Measurements from ENCODE around the gene KDM2A. TPM values are rescaled to one million over a fixed set of nuclear protein-coding genes. Genes with fewer than 3 reads are reported as not detected.

Gene KDM2A
- polyA plus RNA-seq, 1 experiment = 52.2 TPM

GRCh38 chr11:67211656-67212436, 92.8 kb downstream of the KDM2A start:
- no peak overlapping the region for H3K4me3 ChIP-seq (ENCODE audit: low read depth, low read length)
- no peaks in the 10 kb centered on the region for H3K27me3 ChIP-seq (ENCODE audit: control insufficient read depth, insufficient read depth, low read length)
- H3K9me3 ChIP-seq (ENCODE audit: control insufficient read depth, insufficient read depth, low read length) = no peaks in the 10 kb centered on the region
- no peak for TF ChIP-seq CTCF (IDR thresholded peaks at IDR 0.05; ENCODE audit: low read depth, low read length)
- H3K27ac ChIP-seq (ENCODE audit: low read depth, low read length) = no peak overlapping the region
- no peak for DNase-seq (ENCODE audit: low read depth, low spot score)
- ChIA-PET CTCF (no interaction called here), POLR2A (no interaction called here)

- Histone ChIP-seq H3K4me3 (ENCODE audit: low read depth, low read length) (no peak overlapping the region), H3K27me3 (ENCODE audit: control insufficient read depth, insufficient read depth, low read length) (no peaks in the 10 kb centered on the region), H3K27ac (ENCODE audit: low read depth, low read length) (no peak overlapping the region), H3K9me3 (ENCODE audit: control insufficient read depth, insufficient read depth, low read length) (no peaks in the 10 kb centered on the region)
- POLR2A ChIA-PET = no interaction called here
- CTCF ChIA-PET = interaction anchor here (1.0 to 1.7 kb wide), 2 partner anchors 94 to 132 kb away, joined by 3 to 5 read pairs; partner anchors contain the start of gene KDM2A
- no peak for DNase-seq (ENCODE audit: low read depth, low spot score)
- no peak for TF ChIP-seq CTCF (IDR thresholded peaks at IDR 0.05; ENCODE audit: low read depth, low read length)
Observed at GRCh38 chr11:67213178-67213621, 94.1 kb downstream of the KDM2A start.

- TF ChIP-seq CTCF (IDR thresholded peaks at IDR 0.05; ENCODE audit: low read depth, low read length) = no peak
- no peak overlapping the region for H3K4me3 ChIP-seq (ENCODE audit: low read depth, low read length)
- no peaks in the 10 kb centered on the region for H3K9me3 ChIP-seq (ENCODE audit: control insufficient read depth, insufficient read depth, low read length)
- CTCF ChIA-PET = no interaction called here
- H3K27ac ChIP-seq (ENCODE audit: low read depth, low read length) = no peak overlapping the region
- no peaks in the 10 kb centered on the region for H3K27me3 ChIP-seq (ENCODE audit: control insufficient read depth, insufficient read depth, low read length)
- no peak for DNase-seq (ENCODE audit: low read depth, low spot score)
- POLR2A ChIA-PET = no interaction called here
Observed at GRCh38 chr11:67227726-67228125, 108.7 kb downstream of the KDM2A start.

GRCh38 chr11:67230406-67230805, 111.3 kb downstream of the KDM2A start:
- Histone ChIP-seq H3K9me3 (ENCODE audit: control insufficient read depth, insufficient read depth, low read length) (no peaks in the 10 kb centered on the region), H3K4me3 (ENCODE audit: low read depth, low read length) (no peak overlapping the region), H3K27ac (ENCODE audit: low read depth, low read length) (no peak overlapping the region), H3K27me3 (ENCODE audit: control insufficient read depth, insufficient read depth, low read length) (no peaks in the 10 kb centered on the region)
- no peak for DNase-seq (ENCODE audit: low read depth, low spot score)
- no peak for TF ChIP-seq CTCF (IDR thresholded peaks at IDR 0.05; ENCODE audit: low read depth, low read length)
- ChIA-PET POLR2A (interaction anchor here (0.6 to 1.0 kb wide), 3 partner anchors 9 to 104 kb away, joined by 3 to 4 read pairs (median 4); no protein-coding TSS in a partner anchor), CTCF (no interaction called here)

- Histone ChIP-seq H3K27ac (ENCODE audit: low read depth, low read length) (no peak overlapping the region), H3K4me3 (ENCODE audit: low read depth, low read length) (no peak overlapping the region), H3K9me3 (ENCODE audit: control insufficient read depth, insufficient read depth, low read length) (no peaks in the 10 kb centered on the region), H3K27me3 (ENCODE audit: control insufficient read depth, insufficient read depth, low read length) (no peaks in the 10 kb centered on the region)
- ChIA-PET POLR2A (interaction anchor here (0.6 to 1.0 kb wide), 2 partner anchors 9 to 24 kb away, joined by 4 read pairs; no protein-coding TSS in a partner anchor), CTCF (no interaction called here)
- DNase-seq (ENCODE audit: low read depth, low spot score) = no peak
- TF ChIP-seq CTCF (IDR thresholded peaks at IDR 0.05; ENCODE audit: low read depth, low read length) = no peak
Observed at GRCh38 chr11:67230886-67231285, 111.8 kb downstream of the KDM2A start.
